Measurements from ENCODE around the gene NUP214. TPM values are rescaled to one million over a fixed set of nuclear protein-coding genes. Genes with fewer than 3 reads are reported as not detected.

The NUP214 gene
- total and polyA plus RNA-seq, 2 of the 8 experiments (the other 6 are each of a cell fraction or from before 2014, with no cell fraction given), result 28.6 to 50.2 TPM

GRCh38 chr9:131092548-131093440 is 32.6 kb upstream of the NUP214 start (continued):
- TF ChIP-seq, protein P1, sequence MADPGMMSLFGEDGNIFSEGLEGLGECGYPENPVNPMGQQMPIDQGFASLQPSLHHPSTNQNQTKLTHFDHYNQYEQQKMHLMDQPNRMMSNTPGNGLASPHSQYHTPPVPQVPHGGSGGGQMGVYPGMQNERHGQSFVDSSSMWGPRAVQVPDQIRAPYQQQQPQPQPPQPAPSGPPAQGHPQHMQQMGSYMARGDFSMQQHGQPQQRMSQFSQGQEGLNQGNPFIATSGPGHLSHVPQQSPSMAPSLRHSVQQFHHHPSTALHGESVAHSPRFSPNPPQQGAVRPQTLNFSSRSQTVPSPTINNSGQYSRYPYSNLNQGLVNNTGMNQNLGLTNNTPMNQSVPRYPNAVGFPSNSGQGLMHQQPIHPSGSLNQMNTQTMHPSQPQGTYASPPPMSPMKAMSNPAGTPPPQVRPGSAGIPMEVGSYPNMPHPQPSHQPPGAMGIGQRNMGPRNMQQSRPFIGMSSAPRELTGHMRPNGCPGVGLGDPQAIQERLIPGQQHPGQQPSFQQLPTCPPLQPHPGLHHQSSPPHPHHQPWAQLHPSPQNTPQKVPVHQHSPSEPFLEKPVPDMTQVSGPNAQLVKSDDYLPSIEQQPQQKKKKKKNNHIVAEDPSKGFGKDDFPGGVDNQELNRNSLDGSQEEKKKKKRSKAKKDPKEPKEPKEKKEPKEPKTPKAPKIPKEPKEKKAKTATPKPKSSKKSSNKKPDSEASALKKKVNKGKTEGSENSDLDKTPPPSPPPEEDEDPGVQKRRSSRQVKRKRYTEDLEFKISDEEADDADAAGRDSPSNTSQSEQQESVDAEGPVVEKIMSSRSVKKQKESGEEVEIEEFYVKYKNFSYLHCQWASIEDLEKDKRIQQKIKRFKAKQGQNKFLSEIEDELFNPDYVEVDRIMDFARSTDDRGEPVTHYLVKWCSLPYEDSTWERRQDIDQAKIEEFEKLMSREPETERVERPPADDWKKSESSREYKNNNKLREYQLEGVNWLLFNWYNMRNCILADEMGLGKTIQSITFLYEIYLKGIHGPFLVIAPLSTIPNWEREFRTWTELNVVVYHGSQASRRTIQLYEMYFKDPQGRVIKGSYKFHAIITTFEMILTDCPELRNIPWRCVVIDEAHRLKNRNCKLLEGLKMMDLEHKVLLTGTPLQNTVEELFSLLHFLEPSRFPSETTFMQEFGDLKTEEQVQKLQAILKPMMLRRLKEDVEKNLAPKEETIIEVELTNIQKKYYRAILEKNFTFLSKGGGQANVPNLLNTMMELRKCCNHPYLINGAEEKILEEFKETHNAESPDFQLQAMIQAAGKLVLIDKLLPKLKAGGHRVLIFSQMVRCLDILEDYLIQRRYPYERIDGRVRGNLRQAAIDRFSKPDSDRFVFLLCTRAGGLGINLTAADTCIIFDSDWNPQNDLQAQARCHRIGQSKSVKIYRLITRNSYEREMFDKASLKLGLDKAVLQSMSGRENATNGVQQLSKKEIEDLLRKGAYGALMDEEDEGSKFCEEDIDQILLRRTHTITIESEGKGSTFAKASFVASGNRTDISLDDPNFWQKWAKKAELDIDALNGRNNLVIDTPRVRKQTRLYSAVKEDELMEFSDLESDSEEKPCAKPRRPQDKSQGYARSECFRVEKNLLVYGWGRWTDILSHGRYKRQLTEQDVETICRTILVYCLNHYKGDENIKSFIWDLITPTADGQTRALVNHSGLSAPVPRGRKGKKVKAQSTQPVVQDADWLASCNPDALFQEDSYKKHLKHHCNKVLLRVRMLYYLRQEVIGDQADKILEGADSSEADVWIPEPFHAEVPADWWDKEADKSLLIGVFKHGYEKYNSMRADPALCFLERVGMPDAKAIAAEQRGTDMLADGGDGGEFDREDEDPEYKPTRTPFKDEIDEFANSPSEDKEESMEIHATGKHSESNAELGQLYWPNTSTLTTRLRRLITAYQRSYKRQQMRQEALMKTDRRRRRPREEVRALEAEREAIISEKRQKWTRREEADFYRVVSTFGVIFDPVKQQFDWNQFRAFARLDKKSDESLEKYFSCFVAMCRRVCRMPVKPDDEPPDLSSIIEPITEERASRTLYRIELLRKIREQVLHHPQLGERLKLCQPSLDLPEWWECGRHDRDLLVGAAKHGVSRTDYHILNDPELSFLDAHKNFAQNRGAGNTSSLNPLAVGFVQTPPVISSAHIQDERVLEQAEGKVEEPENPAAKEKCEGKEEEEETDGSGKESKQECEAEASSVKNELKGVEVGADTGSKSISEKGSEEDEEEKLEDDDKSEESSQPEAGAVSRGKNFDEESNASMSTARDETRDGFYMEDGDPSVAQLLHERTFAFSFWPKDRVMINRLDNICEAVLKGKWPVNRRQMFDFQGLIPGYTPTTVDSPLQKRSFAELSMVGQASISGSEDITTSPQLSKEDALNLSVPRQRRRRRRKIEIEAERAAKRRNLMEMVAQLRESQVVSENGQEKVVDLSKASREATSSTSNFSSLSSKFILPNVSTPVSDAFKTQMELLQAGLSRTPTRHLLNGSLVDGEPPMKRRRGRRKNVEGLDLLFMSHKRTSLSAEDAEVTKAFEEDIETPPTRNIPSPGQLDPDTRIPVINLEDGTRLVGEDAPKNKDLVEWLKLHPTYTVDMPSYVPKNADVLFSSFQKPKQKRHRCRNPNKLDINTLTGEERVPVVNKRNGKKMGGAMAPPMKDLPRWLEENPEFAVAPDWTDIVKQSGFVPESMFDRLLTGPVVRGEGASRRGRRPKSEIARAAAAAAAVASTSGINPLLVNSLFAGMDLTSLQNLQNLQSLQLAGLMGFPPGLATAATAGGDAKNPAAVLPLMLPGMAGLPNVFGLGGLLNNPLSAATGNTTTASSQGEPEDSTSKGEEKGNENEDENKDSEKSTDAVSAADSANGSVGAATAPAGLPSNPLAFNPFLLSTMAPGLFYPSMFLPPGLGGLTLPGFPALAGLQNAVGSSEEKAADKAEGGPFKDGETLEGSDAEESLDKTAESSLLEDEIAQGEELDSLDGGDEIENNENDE (IDR thresholded peaks at IDR 0.05; ENCODE audit: insufficient replicate concordance, low read length), result no peak
- no peak for TF ChIP-seq NRF1 (IDR thresholded peaks at IDR 0.05; ENCODE audit: low read depth, low read length)
- TF ChIP-seq EZH2 (IDR thresholded peaks at IDR 0.05; ENCODE audit: low read depth, low read length, severe bottlenecking), result no peak
- TF ChIP-seq SRF (IDR thresholded peaks at IDR 0.05; ENCODE audit: low read depth, low read length), result no peak
- no peak for TF ChIP-seq TAF7 (optimal IDR thresholded peaks at IDR 0.05; ENCODE audit: borderline replicate concordance, low read depth, low read length)
- no peak for TF ChIP-seq CTBP2 (IDR thresholded peaks at IDR 0.05; ENCODE audit: borderline replicate concordance, insufficient read depth, insufficient read length, low read length)
- TF ChIP-seq KDM1A (IDR thresholded peaks at IDR 0.05; ENCODE audit: borderline replicate concordance, low read length), result no peak
- TF ChIP-seq FOSL1 (IDR thresholded peaks at IDR 0.05; ENCODE audit: insufficient read depth, low read depth, low read length), result no peak
- TF ChIP-seq POLR2AphosphoS5 (IDR thresholded peaks at IDR 0.05; ENCODE audit: low read depth, low read length), result no peak
- TF ChIP-seq TEAD4 (IDR thresholded peaks at IDR 0.05; ENCODE audit: low read depth, low read length), result no peak

All from H1 (cell line).